MG63 (cell line): ENCODE measurements around the gene AK1. TPM values are rescaled to one million over a fixed set of nuclear protein-coding genes. Genes with fewer than 3 reads are reported as not detected.
"Not testable (repeated sequence)": the region's sequence is repeated elsewhere in the genome, so short reads cannot be mapped to it uniquely, and the experiment has no call there.

Experiments used
- DNase-seq: peaks from one replicate; pipeline ENCODE4 v3.0.0-alpha.2; 2020
- H3K27me3 ChIP-seq: fragments of 250-450 bp; sonication (Bioruptor Pico); 2 replicates; pipeline ENCODE4 v1.5.1; 2020; ENCODE audit warnings: mild to moderate bottlenecking, moderate library complexity
- H3K36me3 ChIP-seq: fragments of 250-450 bp; sonication (Bioruptor Pico); 2 replicates; pipeline ENCODE4 v1.5.1; 2020; ENCODE audit warnings: mild to moderate bottlenecking, moderate library complexity
- H3K4me3 ChIP-seq: fragments of 250-450 bp; sonication (Bioruptor Pico); 2 replicates; pipeline ENCODE4 v1.5.1; 2020; ENCODE audit warnings: mild to moderate bottlenecking, moderate library complexity
- H3K9me3 ChIP-seq: fragments of 250-450 bp; sonication (Bioruptor Pico); 2 replicates; pipeline ENCODE4 v1.5.1; 2020; ENCODE audit warnings: mild to moderate bottlenecking, moderate library complexity
- total RNA-seq: library from RNA; depleted of rRNA; stranded (reverse); fragments of >200 nt; shearing (Covaris generic); gene quantifications from 2 replicates; pipeline ENCODE4 v1.2.3, GENCODE V29; 2014; ENCODE audit warnings: low replicate concordance

AK1 gene
- total RNA-seq, 1 experiment from 2014 or later = 69.0 TPM

GRCh38 chr9:127896395-127897192, 19.1 kb upstream of the AK1 start:
- no peak overlapping the region for H3K4me3 ChIP-seq
- H3K27me3 ChIP-seq = no peaks in the 10 kb centered on the region
- no peak for DNase-seq
- peaks cover 37% of the 10 kb centered on the region for H3K9me3 ChIP-seq
- H3K36me3 ChIP-seq = peaks cover 62% of the 10 kb centered on the region

DNA sequence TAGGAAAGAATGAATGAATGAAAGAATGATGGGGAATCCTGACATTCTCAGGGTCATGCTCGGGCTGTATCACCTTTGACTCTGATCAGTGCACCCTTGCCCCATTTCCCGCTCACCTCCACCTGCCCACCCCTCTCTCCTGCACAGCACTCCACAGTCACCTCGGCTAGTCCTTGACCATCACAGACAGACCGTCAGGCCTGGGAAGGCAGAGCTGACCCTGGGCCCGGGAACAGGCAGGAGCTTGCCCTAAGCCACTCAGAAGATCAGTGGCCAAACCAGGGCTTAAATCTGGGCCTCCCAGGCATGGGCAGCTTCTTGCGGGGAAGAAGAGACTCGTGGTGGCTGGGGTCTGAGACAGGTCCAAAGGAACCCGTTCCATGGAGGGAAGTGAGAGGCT, 18.3 kb upstream of the AK1 start:
- no peak overlapping the region for H3K4me3 ChIP-seq
- no peak for DNase-seq
- peaks cover 67% of the 10 kb centered on the region for H3K36me3 ChIP-seq
- H3K27me3 ChIP-seq = no peaks in the 10 kb centered on the region
- peaks cover 37% of the 10 kb centered on the region for H3K9me3 ChIP-seq

DNA sequence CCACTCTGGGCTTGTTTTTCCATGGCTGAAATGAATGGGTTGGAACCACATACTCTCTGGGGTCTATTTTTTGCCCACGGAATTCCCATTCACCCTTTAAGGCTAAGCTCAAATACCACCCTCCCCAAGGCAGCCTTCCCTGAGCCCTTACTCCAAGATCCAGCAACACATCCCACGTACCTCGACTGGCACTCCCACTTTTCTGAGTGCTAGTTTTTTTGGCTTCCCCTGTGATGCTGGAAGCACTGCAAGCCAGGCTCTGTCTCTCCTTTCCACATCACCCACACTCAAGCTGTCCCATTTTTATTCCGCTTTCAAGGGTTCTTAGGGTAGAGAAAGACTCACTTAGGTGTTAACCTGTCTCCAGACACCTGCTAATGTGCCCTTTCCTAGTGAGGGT, 15.9 kb upstream of the AK1 start:
- no peak for DNase-seq
- no peaks in the 10 kb centered on the region for H3K27me3 ChIP-seq
- no peak overlapping the region for H3K4me3 ChIP-seq
- H3K36me3 ChIP-seq = peaks cover 76% of the 10 kb centered on the region
- peaks cover 37% of the 10 kb centered on the region for H3K9me3 ChIP-seq

DNA sequence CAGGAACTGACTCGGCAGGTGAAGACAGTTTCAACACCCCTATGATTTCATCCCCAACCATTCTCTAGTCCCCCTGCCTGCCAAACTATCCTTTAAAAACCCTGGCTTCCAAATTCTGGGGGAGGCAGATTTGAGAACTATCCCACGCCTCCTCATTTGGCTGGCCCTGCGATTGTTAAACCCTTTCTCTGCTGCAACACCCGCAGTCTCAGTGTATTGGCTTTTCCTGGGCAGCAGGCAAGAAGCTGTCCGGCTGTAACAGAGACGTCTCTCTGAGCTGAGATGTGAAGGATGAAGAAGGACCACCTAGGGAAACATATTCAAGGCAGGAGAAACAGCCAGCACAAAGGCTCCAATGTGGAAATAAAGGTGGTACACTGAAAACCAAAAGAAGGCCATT, 15.4 kb upstream of the AK1 start:
- peaks cover 77% of the 10 kb centered on the region for H3K36me3 ChIP-seq
- peaks cover 37% of the 10 kb centered on the region for H3K9me3 ChIP-seq
- no peak for DNase-seq
- H3K4me3 ChIP-seq = no peak overlapping the region
- H3K27me3 ChIP-seq = no peaks in the 10 kb centered on the region

- Histone ChIP-seq H3K36me3 (peaks cover 69% of the 10 kb centered on the region), H3K4me3 (no peak overlapping the region), H3K9me3 (peaks cover 25% of the 10 kb centered on the region), H3K27me3 (no peaks in the 10 kb centered on the region)
- no peak for DNase-seq
Measured at GRCh38 chr9:127890053-127890452, 12.6 kb upstream of the AK1 start.

GRCh38 chr9:127887792-127888191, 10.3 kb upstream of the AK1 start:
- Histone ChIP-seq H3K27me3 (no peaks in the 10 kb centered on the region), H3K4me3 (no peak overlapping the region), H3K9me3 (peaks cover 4% of the 10 kb centered on the region; the same call in 1 of the 2 replicates), H3K36me3 (peaks cover 47% of the 10 kb centered on the region)
- no peak for DNase-seq

- peak; percentile 42 for DNase-seq
Measured at GRCh38 chr9:127886401-127886972, 9.0 kb upstream of the AK1 start.

DNA sequence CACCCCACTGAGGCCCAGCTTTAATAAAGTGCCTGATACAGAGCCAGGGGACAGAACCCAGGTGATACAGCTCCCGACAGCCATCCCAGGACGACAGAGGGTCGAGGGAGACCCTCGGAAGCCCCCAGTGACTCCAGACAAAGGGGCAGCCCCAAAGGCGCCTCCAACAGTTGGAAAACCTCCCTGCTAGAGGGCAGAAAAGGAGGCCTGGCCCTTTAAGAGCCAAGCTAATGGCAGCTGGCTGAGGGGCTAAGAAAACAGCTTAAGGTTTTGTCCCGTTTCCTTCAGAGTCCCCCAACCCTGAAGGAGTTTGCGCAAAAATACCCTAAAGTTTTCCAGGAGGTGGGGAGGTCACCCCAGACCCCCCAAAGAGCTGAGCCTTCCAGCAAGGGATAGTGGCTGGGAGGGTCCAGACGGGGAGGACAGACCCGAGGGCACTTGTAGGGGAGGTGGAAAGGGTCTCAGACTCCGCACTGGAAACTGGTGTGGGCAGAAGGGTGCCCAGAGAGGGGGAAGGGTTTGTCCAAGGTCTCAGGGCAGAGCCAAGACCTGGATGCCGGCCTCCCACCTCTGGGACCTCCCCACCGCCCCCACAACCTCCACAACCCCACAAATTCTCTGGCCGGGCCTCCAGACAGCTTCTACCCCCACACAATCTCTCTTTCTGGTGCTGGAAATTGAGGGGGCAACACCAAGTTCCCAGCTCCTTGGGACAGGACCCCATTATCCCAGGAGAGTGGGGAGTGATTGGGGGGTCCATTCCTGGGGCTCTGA, 8.2 kb upstream of the AK1 start:
- DNase-seq = no peak
- Histone ChIP-seq H3K27me3 (no peaks in the 10 kb centered on the region), H3K36me3 (peaks cover 29% of the 10 kb centered on the region), H3K4me3 (no peak overlapping the region), H3K9me3 (no peaks in the 10 kb centered on the region)

More at GRCh38 chr9:127886401-127886972, 9.0 kb upstream of the AK1 start:
- Histone ChIP-seq H3K4me3 (no peak overlapping the region), H3K36me3 (peaks cover 36% of the 10 kb centered on the region), H3K9me3 (no peaks in the 10 kb centered on the region), H3K27me3 (no peaks in the 10 kb centered on the region)

DNA sequence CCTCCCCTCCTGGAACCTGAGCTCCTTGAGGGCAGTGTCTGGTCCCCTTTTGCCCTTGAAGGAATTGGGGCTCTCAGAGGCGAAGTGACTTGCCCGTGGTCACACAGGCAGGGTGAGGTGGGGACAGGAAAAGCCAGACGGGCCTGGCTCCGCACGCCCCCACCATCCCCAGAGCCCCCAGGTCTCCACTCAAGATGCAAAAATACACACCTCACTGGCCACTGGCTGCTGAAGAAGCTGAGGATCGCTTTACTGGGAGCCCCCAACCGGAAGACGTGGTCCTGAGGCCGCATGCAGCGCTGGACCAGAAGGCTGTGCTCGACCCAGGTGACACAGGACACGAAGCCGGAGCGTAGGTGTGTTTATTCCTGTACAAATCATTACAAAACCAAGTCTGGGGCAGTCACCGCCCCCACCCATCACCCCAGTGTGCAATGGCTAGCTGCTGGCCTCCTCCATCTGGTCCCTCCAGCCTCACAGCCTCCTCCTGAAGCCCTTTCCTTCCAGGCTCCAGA, 7.6 kb upstream of the AK1 start:
- Histone ChIP-seq H3K9me3 (no peaks in the 10 kb centered on the region), H3K27me3 (no peaks in the 10 kb centered on the region), H3K36me3 (peaks cover 25% of the 10 kb centered on the region), H3K4me3 (no peak overlapping the region)
- no peak for DNase-seq

DNA sequence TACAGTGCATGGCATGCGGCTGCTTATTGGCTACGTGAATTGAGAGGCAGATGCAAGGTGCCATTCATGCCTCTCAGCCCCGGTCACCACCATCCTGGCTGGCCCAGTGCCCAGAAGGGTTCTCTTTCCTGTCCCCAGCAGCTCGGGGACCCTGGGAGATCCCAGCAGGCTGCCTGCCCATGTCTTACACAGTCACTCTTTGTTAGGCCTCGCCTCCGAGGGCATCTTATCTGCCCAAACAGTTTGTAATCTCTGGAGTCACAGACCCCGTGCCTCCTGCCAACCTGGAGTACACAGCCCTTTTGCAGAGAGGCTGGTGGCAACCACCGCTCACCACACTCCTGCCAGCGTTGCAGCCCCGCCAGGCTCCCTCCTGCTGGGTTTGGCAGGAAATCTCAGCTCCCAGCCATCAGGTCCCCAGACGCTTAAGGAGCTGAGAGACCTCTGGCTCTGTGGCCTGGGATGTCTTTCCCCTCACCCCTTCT, 7.0 kb upstream of the AK1 start:
- Histone ChIP-seq H3K27me3 (no peaks in the 10 kb centered on the region), H3K9me3 (no peaks in the 10 kb centered on the region), H3K36me3 (peaks cover 22% of the 10 kb centered on the region), H3K4me3 (no peak overlapping the region)
- DNase-seq = no peak

DNA sequence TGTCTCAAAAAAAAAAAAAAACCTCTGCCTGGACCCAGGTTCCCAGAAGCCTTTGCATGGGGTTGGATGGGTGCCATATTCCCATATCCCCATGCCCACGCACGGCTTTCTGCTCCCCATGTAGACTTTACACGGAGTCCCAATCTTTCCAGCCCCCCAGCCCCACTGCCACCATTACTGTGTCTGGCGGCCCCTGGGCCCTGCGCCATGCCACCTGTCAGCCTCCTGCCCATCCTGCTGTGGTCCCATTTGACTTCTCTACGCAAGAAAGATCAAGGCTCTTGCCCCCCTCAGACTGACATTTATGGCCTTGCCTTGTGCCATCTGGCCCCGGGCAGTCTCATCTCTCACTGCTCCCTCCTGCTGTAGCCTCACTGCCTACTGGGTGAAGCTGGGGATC, 6.5 kb upstream of the AK1 start:
- DNase-seq = no peak
- Histone ChIP-seq H3K9me3 (no peaks in the 10 kb centered on the region), H3K4me3 (no peak overlapping the region), H3K36me3 (peaks cover 22% of the 10 kb centered on the region), H3K27me3 (no peaks in the 10 kb centered on the region)

- DNase-seq, H3K9me3 ChIP-seq, H3K4me3 ChIP-seq, H3K27me3 ChIP-seq, H3K36me3 ChIP-seq: not testable (repeated sequence)
Measured at GRCh38 chr9:127881715-127882114, 4.2 kb upstream of the AK1 start.

GRCh38 chr9:127880143-127880542, 2.7 kb upstream of the AK1 start:
- Histone ChIP-seq H3K36me3 (no peaks in the 10 kb centered on the region; the same call in 1 of the 2 replicates), H3K9me3 (no peaks in the 10 kb centered on the region), H3K27me3 (no peaks in the 10 kb centered on the region), H3K4me3 (no peak overlapping the region)
- DNase-seq = no peak

GRCh38 chr9:127878652-127879390, 1.3 kb upstream of the AK1 start:
- no peak overlapping the region for H3K4me3 ChIP-seq
- H3K27me3 ChIP-seq = no peaks in the 10 kb centered on the region
- H3K9me3 ChIP-seq = no peaks in the 10 kb centered on the region
- H3K36me3 ChIP-seq = no peaks in the 10 kb centered on the region
- no peak for DNase-seq

GRCh38 chr9:127878001-127878651, 651 bp upstream of the AK1 start:
- 0 out of 2 replicates have a peak, but pooled peaks cover 4% of the 10 kb centered on the region for H3K36me3 ChIP-seq
- no peak for DNase-seq
- peak overlapping the region; percentile 50 for H3K4me3 ChIP-seq
- H3K27me3 ChIP-seq = no peaks in the 10 kb centered on the region
- no peaks in the 10 kb centered on the region for H3K9me3 ChIP-seq
